CD1c-positive myeloid dendritic cell (primary cell): Measurements from ENCODE around the gene EHHADH.

Experiments used
- DNase-seq: peaks from one replicate; pipeline ENCODE4 v3.0.0-alpha.2; 2016; ENCODE audit errors: extremely low spot score

Gene EHHADH

DNA sequence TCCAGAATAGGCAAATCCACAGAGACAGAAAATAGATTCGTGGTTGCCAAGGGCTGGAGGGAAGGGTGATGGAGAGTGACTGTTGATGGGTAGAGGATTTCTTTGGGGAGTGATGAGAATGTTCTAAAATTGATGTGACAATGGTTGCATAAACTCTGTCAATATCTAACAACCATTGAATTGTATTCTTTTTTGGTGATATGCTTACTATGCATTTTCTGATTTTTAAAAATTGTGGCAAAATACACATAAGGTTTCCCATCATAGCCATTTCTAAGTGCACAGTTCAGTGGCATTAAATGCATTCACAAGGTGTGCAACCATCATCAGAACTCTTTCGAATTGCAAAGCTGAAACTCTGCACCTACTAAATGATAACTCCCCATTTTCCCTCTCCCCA lies 56.8 kb downstream of the EHHADH start:
- DNase-seq: no peak

DNA sequence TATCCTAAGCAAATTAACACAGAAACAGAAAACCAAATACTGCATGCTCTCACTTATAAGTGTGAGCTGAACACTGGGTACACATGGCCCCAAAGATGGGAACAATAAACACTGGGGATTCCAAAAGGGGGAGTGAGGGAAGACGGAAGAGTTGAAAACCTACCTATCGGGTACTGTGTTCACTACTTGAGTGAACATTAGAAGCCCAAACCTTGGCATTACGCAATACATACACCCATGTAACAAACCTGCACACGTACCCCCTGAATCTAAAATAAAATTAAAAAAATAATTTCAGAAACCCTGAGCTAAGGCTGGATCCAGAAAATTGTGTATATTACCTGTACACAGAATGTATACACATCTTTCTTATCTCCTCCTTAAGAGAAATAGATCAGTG lies 58.2 kb downstream of the EHHADH start:
- DNase-seq: no peak

DNA sequence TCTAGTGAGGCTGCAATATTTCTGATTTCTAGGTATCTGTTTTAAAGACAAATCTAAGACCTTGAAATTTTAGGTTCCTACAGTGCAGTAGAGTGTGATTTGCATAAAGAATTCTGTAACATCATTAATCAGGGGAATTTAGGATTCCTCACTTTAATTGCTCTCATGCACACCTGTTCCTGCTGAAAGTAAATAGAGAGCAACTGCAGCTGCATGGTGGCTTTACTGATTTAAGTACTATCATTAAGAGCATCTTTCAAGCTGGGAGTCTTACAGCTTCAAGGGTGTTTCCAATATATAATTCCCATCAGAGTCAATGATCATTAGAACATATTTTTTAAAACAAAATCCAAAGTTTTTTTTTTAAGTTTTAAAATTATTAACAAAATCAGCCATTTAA lies 65.0 kb downstream of the EHHADH start:
- no peak for DNase-seq

- no peak for DNase-seq
Observed at GRCh38 chr3:185187391-185187790, 66.5 kb downstream of the EHHADH start.

GRCh38 chr3:185176750-185177359 lies 77.0 kb downstream of the EHHADH start:
- peak; percentile 49 for DNase-seq

DNA sequence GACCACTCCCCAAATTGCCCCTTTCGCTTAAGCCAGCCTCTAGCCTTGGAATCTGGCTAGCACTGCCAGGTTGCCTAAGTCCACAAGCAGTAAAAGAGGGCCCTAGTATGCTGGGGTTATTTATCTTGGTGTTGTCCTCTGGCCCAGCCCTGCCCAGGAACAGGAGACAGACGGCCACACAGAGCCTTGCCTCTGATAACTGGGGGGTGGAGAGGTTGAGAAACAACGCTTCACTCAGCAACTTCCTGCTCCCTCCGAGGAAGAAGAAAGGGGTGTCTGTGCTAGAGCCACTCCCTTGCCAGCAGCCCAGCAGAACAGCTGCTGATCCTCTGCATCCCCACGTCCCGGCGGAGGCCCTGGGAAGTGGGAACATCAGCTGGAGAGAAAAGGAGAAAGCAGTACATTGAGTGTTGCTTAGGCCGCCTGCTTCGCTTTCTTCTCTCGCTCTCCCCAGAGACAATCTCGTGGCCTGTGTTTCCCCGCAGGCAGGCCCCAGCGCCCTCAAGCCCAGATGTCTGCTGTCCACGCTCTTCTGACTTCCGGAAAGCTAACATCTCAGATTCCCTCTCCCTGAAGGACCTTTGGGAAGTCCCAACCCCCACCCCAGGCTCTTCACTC lies 78.4 kb downstream of the EHHADH start:
- peak; percentile 19 for DNase-seq

- peak; percentile 5 for DNase-seq
Observed at GRCh38 chr3:185172086-185173049, 81.5 kb downstream of the EHHADH start.

- no peak for DNase-seq
Observed at GRCh38 chr3:185164428-185165217, 89.2 kb downstream of the EHHADH start.

DNA sequence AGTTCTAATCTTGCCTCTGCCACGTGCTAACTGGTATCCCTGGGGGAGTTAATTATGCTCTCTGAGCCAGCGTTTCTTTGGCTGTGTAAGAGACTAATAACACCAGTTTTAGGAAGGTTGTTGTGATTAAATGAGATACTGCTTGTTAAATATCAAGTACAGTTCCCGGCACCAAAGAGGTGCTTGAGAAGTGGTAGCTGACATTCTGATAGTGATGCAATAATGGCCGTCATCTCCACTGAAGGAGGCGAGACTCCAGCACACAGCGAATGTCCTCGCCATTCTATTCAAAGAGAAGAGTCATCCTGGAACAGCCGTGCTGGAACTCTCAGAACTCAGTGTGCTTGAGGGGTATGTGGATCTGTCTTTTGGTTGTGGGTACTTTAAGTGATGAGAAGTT lies 91.2 kb downstream of the EHHADH start:
- no peak for DNase-seq

DNA sequence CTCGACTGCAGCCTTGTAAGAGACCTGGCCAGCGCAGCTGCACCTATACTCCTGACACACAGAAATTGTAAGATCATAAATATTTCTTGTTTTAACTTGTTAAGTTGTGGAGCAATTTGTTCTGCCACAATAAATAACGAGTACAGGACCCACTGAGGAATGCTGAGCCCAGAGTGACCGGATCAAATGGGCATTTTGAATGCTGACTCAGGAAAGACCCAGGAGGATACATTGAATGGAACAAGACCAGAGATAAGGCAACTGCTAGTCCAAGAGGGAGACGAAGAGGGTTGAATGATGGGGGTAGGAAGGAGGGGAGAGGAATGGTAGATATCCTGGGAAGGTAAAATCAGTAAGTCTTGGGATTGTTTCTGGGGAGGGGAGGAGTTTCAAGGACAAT lies 92.1 kb downstream of the EHHADH start:
- no peak for DNase-seq

- DNase-seq: no peak
Observed at GRCh38 chr3:185157347-185157746, 96.5 kb downstream of the EHHADH start.

GRCh38 chr3:185155678-185156077 lies 98.2 kb downstream of the EHHADH start:
- no peak for DNase-seq

- no peak for DNase-seq
Observed at GRCh38 chr3:185153861-185154629, 99.8 kb downstream of the EHHADH start.

GRCh38 chr3:185153171-185153771 lies 100.6 kb downstream of the EHHADH start:
- DNase-seq: peak; percentile 19

GRCh38 chr3:185152410-185153170 lies 101.3 kb downstream of the EHHADH start, which contains the start of gene C3orf70:
Gene C3orf70, minus strand, starts transcription at chr3:185153060. Its CDS starts 237 bp downstream, at chr3:185152823.
- DNase-seq: peak; percentile 37

DNA sequence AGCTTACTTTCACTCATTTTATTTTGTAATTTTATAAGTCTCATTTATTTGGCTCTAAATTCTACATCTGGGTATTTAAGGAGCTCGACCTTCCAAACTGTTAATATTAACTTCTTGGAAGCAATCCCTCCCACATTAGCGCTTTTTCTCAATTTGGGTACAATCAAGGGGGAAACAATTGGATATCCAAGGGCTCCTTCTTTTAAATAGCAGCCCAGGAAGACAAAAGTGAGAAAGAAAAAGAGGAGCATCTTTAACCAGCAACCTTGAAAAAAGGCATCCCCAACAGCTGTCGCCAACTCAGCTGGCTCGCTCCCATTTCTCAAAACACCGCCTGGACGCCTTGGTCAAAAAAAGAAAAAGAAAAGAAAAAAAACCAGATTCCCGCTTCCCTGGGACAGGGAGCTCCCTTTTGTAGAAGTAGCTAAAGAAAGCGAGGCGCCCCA lies 101.9 kb downstream of the EHHADH start:
- no peak for DNase-seq

DNA sequence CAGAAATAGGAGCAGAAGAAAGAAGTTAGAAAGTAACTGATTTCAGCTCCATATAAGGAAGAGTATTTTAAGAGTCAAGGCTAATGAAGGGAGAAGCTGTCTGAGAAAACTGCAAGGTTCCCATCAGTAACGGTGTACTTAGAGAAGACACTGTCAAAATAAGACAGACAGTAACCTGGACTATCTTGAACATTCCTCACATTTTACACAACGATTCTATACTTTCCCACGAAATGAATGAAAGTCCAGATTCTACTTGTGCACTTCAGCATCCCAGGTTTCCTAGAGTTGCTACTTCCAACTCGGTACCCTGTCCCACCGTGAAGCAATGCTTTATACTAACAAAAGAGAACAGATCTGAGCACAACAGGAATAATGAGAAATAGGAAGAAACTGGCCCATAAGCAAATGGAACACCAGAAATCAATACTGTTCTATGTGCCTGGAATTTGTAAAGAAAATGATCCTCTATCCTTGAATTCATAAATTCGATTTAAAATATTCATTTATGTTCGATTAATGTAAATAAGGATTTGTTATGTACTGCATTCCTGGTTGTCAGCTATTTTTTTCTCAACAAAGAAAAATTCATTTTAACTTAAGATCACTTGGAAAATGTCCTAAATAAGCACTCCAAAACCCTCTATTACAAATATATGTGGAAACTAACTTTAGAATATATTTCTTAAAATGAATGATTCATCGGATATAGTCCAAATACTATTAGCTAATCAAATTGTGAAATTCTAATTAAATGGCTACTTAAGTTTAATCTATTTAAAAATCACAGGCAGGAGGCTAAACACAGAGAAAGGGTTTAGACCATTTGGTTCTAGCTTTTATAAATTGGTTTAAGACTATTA lies 102.5 kb downstream of the EHHADH start:
- DNase-seq: no peak

- no peak for DNase-seq
Observed at GRCh38 chr3:185150561-185150960, 103.3 kb downstream of the EHHADH start.

DNA sequence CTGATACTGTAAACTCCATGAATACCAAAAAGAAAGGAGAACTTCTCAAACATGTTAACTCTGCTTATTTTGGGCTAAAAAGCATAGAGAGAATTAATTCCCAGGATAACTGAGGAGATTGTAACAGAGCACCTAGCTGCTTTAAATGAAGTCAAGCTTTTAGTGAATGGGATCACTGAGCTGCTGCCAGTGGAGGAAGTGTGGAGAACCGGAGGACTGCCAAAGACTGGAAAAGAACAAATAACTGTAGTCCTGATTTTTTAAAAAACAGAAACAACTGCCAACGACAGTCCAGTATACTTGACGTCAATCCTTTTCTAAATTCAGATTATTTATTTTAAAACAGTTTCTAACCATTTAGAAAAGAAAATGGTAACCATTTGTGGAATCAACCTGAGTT lies 104.3 kb downstream of the EHHADH start:
- no peak for DNase-seq
